ENCODE measurements around the gene NR6A1. TPM values are rescaled to one million over a fixed set of nuclear protein-coding genes. Genes with fewer than 3 reads are reported as not detected.

Gene NR6A1
- total and polyA plus RNA-seq, 2 of the 8 experiments (the other 6 are each of a cell fraction or from before 2014, with no cell fraction given) = 93.2 to 237 TPM

DNA sequence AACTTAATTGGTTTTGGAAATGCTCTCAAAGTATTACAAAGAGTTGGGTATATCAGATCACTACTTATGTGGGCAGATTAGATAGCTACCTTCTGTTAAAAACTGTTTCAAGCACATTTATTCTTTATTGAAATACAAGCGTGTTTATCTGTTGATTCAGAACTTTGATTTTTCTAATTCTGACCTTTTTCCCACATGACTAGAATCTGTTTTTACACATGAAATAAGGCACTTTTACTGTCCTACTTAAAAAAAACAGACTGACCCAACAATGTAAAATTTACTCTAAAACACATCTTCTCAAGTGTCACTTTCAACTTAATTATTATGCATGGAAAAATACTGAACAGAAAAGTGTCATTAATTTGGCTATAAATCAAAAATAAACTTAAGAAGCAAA, 4.8 kb downstream of the NR6A1 start:
- Histone ChIP-seq H2BK120ac (replicated peaks; ENCODE audit: low read depth, low read length) (no peak overlapping the region), H4K20me1 (replicated peaks in 1 of 2; ENCODE audit: control insufficient read depth in 1 of 2, insufficient read depth in 2 of 2, low read length in 2 of 2) (peaks cover 10 to 12% of the 10 kb centered on the region in 2 experiments), H2BK12ac (ENCODE audit: low read depth, low read length) (no peak overlapping the region), H3K14ac (ENCODE audit: insufficient read length) (no peak overlapping the region), H3K4me3 (ENCODE audit: extremely low read depth in 1 of 4, insufficient read depth in 2 of 4, low read depth in 3 of 4, low read length in 4 of 4) (peak overlapping the region in 1 of 4 experiments; percentile 86; a peak in 2 of 8 replicates), H3K27me3 (replicated peaks in 1 of 4; ENCODE audit: control insufficient read depth in 3 of 4, extremely low read depth in 1 of 4, insufficient read depth in 3 of 4, low read length in 3 of 4) (no peaks in the 10 kb centered on the region), H2AFZ (ENCODE audit: low read length) (no peak overlapping the region), H4K5ac (ENCODE audit: insufficient read length, low read depth, low read length) (no peak overlapping the region), H3K56ac (replicated peaks; ENCODE audit: insufficient read length, low read depth, low read length) (no peak overlapping the region), H4K8ac (ENCODE audit: extremely low read depth, insufficient read depth, low read length) (no peak overlapping the region), H3K9ac (replicated peaks in 1 of 4; ENCODE audit: extremely low read depth in 1 of 4, low read depth in 3 of 4, low read length in 3 of 4) (no peak overlapping the region), H3K79me1 (ENCODE audit: low read depth, low read length) (no peaks in the 10 kb centered on the region), H3K18ac (ENCODE audit: extremely low read depth, low read length) (no peak overlapping the region), H3K4me2 (ENCODE audit: insufficient read depth in 1 of 2, low read depth in 2 of 2, low read length in 2 of 2) (peak overlapping the region in 1 of 2 experiments; percentile 65), H3K36me3 (ENCODE audit: control insufficient read depth in 2 of 4, insufficient read depth in 4 of 4, low read length in 3 of 4) (no peaks in the 10 kb centered on the region), H3K23me2 (ENCODE audit: low read depth, low read length) (peaks cover 8% of the 10 kb centered on the region), H3K4me1 (replicated peaks in 1 of 4; ENCODE audit: control insufficient read depth in 3 of 4, insufficient read depth in 4 of 4, low read length in 3 of 4) (peaks cover 2 to 37% (median 15%) of the 10 kb centered on the region in 4 experiments; a peak in 6 of 7 replicates), H3K9me3 (ENCODE audit: insufficient read depth in 2 of 2, low read depth in 1 of 2, low read length in 1 of 2) (no peaks in the 10 kb centered on the region), H3K27ac (ENCODE audit: low read depth, low read length) (no peak overlapping the region), H2AK5ac (ENCODE audit: low read depth, low read length) (no peak overlapping the region), H3K79me2 (ENCODE audit: control insufficient read depth in 1 of 2, insufficient read depth in 2 of 2, low read length in 2 of 2) (peaks cover 2 to 90% of the 10 kb centered on the region in 2 experiments; a peak in 3 of 4 replicates), H2BK15ac (ENCODE audit: low read length) (no peak overlapping the region), H3K4ac (replicated peaks; ENCODE audit: insufficient read length, low read depth, low read length) (no peak overlapping the region), H4K91ac (replicated peaks; ENCODE audit: insufficient read length, low read length) (no peak overlapping the region), H3K23ac (ENCODE audit: insufficient read length) (no peak overlapping the region), H2BK5ac (ENCODE audit: low read depth, low read length) (no peak overlapping the region), H2BK20ac (ENCODE audit: low read length) (no peak overlapping the region)
- ChIA-PET CTCF (ENCODE audit: partially characterized antibody) (interaction anchor here (0.6 to 4.6 kb wide), 12 partner anchors 8 to 293 kb away, joined by 3 to 39 read pairs (median 7); partner anchors contain the start of genes OLFML2A and WDR38), POLR2A (ENCODE audit: partially characterized antibody) (interaction anchor here (0.6 to 1.5 kb wide), 4 partner anchors 15 to 333 kb away, joined by 3 to 4 read pairs (median 3); no protein-coding TSS in a partner anchor)
- FAIRE-seq (no peak), DNase-seq (ENCODE audit: low read depth in 1 of 2, low spot score in 2 of 2) (no peak)
- no peak for TF ChIP-seq NRF1 (IDR thresholded peaks at IDR 0.05; ENCODE audit: low read depth, low read length)
- TF ChIP-seq, protein P1, sequence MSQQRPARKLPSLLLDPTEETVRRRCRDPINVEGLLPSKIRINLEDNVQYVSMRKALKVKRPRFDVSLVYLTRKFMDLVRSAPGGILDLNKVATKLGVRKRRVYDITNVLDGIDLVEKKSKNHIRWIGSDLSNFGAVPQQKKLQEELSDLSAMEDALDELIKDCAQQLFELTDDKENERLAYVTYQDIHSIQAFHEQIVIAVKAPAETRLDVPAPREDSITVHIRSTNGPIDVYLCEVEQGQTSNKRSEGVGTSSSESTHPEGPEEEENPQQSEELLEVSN (IDR thresholded peaks at IDR 0.05) = no peak
- no peak for TF ChIP-seq EP300 (IDR thresholded peaks at IDR 0.05; ENCODE audit: borderline replicate concordance in 1 of 2, low read depth in 2 of 2, low read length in 2 of 2)
- WGBS, 2 experiments (ENCODE audit: extremely low coverage in 1 of 2, insufficient coverage in 1 of 2, insufficient read length in 1 of 2, insufficient replicate concordance in 2 of 2, low coverage in 1 of 2, low lambda C conversion rate in 2 of 2, missing lambda C conversion rate in 1 of 2) = 45% methylated on average over 1 of the region's 1 CpG; no CpG with 5 or more reads in 1 of the 2 experiments

Measured in H1 (cell line).